Measurements from ENCODE around the gene SESN2.

Gene SESN2

DNA sequence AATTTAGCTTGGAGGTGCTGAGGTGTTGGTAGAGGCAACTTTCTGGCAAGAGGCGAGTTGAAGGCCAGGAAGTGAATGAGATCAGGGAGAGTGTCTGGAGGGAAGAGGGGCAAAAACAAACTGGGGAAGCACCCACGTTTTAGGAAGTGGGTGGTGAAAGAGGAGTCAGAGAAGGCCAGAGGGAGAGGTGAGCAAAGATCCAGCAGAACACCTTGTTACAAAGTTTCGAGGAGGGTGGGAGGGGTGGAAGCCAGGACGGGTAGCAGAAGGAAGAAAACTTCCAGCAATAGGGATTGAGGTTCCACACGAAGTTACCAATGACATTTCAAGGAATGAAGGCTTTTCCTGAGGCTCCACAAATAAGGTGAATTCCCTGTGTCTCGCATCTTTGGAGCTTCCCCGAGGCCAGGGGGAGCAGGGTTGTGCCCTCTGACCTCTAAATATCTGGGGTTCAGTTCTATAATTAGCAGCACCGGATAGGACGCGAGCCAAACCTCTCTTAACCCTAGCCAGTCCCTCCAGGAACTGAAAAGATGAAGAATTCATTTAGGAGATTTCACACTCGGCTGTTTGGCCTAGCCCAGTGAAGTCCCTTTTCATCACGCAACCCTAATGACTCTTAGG lies 578 bp upstream of the SESN2 start:
- TF ChIP-seq EZH2phosphoT487 (IDR thresholded peaks at IDR 0.05; ENCODE audit: borderline replicate concordance) = no peak
- TF ChIP-seq, protein P1, sequence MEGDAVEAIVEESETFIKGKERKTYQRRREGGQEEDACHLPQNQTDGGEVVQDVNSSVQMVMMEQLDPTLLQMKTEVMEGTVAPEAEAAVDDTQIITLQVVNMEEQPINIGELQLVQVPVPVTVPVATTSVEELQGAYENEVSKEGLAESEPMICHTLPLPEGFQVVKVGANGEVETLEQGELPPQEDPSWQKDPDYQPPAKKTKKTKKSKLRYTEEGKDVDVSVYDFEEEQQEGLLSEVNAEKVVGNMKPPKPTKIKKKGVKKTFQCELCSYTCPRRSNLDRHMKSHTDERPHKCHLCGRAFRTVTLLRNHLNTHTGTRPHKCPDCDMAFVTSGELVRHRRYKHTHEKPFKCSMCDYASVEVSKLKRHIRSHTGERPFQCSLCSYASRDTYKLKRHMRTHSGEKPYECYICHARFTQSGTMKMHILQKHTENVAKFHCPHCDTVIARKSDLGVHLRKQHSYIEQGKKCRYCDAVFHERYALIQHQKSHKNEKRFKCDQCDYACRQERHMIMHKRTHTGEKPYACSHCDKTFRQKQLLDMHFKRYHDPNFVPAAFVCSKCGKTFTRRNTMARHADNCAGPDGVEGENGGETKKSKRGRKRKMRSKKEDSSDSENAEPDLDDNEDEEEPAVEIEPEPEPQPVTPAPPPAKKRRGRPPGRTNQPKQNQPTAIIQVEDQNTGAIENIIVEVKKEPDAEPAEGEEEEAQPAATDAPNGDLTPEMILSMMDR (conservative IDR thresholded peaks at IDR 0.05; ENCODE audit: low read length) = no peak
- peaks cover 10% of the 10 kb centered on the region; the same call in 1 of the 2 replicates for H3K79me2 ChIP-seq (ENCODE audit: insufficient read depth, low read length)
- H3K9ac ChIP-seq (ENCODE audit: low read depth, low read length, poor library complexity, severe bottlenecking) = peak overlapping the region; percentile 42
- H3K9me2 ChIP-seq (replicated peaks; ENCODE audit: low read depth, low read length) = no peaks in the 10 kb centered on the region
- peaks cover 2% of the 10 kb centered on the region; the same call in 1 of the 2 replicates for H3F3A ChIP-seq (ENCODE audit: low read depth)
- H4K20me1 ChIP-seq (ENCODE audit: insufficient read depth, low read length, poor library complexity, severe bottlenecking) = peaks cover 10% of the 10 kb centered on the region
- peaks cover 24% of the 10 kb centered on the region for H3K4me1 ChIP-seq (ENCODE audit: insufficient read depth, low read length, poor library complexity, severe bottlenecking)
- peak overlapping the region; percentile 75 for H3K4me2 ChIP-seq (ENCODE audit: low read depth, low read length, poor library complexity, severe bottlenecking)
- H3K27me3 ChIP-seq (ENCODE audit: insufficient read depth, low read length, poor library complexity, severe bottlenecking) = no peaks in the 10 kb centered on the region
- H2AFZ ChIP-seq (ENCODE audit: low read length) = peak overlapping the region; percentile 85
- no peaks in the 10 kb centered on the region for H3K9me3 ChIP-seq (ENCODE audit: insufficient read depth, low read depth, low read length)
- H3K4me3 ChIP-seq (ENCODE audit: low read length, poor library complexity, severe bottlenecking) = peak overlapping the region; percentile 88
- H3K36me3 ChIP-seq (ENCODE audit: insufficient read depth, low read length) = no peaks in the 10 kb centered on the region

DNA sequence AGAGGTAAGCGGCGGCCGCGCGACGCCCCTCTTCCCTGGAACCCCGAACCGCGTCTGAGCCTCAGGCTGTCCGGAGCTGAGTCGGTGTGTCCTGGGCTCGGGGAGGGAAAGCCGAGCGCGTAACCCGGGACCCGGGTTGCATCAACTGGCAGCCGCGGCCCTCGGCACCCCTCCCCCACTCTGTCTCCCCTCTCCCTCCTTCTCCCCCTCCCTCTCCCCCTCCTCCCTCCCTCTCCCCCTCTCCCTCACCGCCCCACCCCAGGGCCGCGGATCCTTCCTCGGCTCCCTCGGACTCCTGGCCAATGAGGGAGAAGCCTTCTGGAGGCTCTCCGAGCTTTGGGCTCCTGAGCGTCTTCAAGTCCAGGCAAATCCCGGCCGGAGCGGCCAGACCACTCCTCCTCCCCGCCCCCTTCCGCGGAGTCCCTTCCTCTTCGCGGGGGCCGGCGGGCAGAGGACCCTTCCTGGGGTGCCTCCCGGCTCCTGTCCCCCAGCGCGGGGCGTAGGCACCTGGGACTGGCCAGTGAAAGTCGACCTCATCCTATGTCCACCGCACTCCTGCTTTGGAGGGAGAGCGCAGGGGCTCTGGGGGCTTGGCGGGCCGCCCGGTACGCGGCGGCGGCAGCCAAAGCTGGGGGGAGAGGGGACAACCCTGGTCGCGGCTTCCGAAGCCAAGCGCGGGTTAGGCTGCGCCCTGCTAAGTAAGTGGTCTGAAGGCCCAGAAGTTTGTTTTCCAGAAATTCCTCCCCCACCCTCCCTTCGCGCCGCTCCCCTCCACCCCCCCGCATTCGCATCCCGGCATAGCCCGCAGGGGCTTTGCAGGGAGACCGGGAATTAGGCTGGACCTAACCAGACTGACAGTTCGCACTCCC lies 850 bp downstream of the SESN2 start:
- Histone ChIP-seq H3K4me3 (ENCODE audit: low read length, poor library complexity, severe bottlenecking) (peak overlapping the region; percentile 88), H3K79me2 (ENCODE audit: insufficient read depth, low read length) (peaks cover 10% of the 10 kb centered on the region; the same call in 1 of the 2 replicates), H3F3A (ENCODE audit: low read depth) (peaks cover 2% of the 10 kb centered on the region; the same call in 1 of the 2 replicates), H3K27me3 (ENCODE audit: insufficient read depth, low read length, poor library complexity, severe bottlenecking) (no peaks in the 10 kb centered on the region), H3K9ac (ENCODE audit: low read depth, low read length, poor library complexity, severe bottlenecking) (peak overlapping the region; percentile 73), H3K36me3 (ENCODE audit: insufficient read depth, low read length) (no peaks in the 10 kb centered on the region), H3K9me2 (replicated peaks; ENCODE audit: low read depth, low read length) (no peaks in the 10 kb centered on the region), H3K4me2 (ENCODE audit: low read depth, low read length, poor library complexity, severe bottlenecking) (peak overlapping the region; percentile 75), H4K20me1 (ENCODE audit: insufficient read depth, low read length, poor library complexity, severe bottlenecking) (peaks cover 10% of the 10 kb centered on the region), H3K9me3 (ENCODE audit: insufficient read depth, low read depth, low read length) (no peaks in the 10 kb centered on the region), H3K4me1 (ENCODE audit: insufficient read depth, low read length, poor library complexity, severe bottlenecking) (peaks cover 24% of the 10 kb centered on the region), H2AFZ (ENCODE audit: low read length) (peak overlapping the region; percentile 79; the same call in 1 of the 2 replicates)
- no peak for TF ChIP-seq EZH2phosphoT487 (IDR thresholded peaks at IDR 0.05; ENCODE audit: borderline replicate concordance)
- TF ChIP-seq, protein P1 (conservative IDR thresholded peaks at IDR 0.05; ENCODE audit: low read length) = no peak

DNA sequence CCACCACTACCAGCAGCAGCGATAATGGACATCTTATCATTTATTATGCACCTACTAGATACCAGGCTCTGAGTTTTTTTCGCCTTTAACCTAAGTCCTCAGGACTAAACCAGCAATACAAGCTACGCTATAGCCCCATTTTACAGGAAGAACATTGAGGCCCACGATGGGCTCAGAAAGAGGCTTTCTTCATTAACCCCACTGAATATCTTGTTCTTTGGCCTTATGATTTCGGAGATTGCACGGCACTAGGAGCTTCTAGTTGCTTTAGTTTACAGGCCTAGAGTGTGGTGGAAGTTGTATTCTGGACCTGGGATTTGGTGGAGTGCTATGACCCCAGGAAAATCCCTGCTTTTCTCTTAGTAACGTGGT lies 1.5 kb downstream of the SESN2 start:
- H3K4me2 ChIP-seq (ENCODE audit: low read depth, low read length, poor library complexity, severe bottlenecking) = peak overlapping the region; percentile 75
- H3K27me3 ChIP-seq (ENCODE audit: insufficient read depth, low read length, poor library complexity, severe bottlenecking) = no peaks in the 10 kb centered on the region
- no peaks in the 10 kb centered on the region for H3K9me3 ChIP-seq (ENCODE audit: insufficient read depth, low read depth, low read length)
- peaks cover 2% of the 10 kb centered on the region; the same call in 1 of the 2 replicates for H3F3A ChIP-seq (ENCODE audit: low read depth)
- H2AFZ ChIP-seq (ENCODE audit: low read length) = no peak overlapping the region
- peaks cover 22% of the 10 kb centered on the region for H3K4me1 ChIP-seq (ENCODE audit: insufficient read depth, low read length, poor library complexity, severe bottlenecking)
- no peaks in the 10 kb centered on the region for H3K36me3 ChIP-seq (ENCODE audit: insufficient read depth, low read length)
- TF ChIP-seq EZH2phosphoT487 (IDR thresholded peaks at IDR 0.05; ENCODE audit: borderline replicate concordance) = no peak
- TF ChIP-seq, protein P1 (conservative IDR thresholded peaks at IDR 0.05; ENCODE audit: low read length) = no peak
- H4K20me1 ChIP-seq (ENCODE audit: insufficient read depth, low read length, poor library complexity, severe bottlenecking) = peaks cover 10% of the 10 kb centered on the region
- no peak overlapping the region for H3K9ac ChIP-seq (ENCODE audit: low read depth, low read length, poor library complexity, severe bottlenecking)
- peaks cover 10% of the 10 kb centered on the region; the same call in 1 of the 2 replicates for H3K79me2 ChIP-seq (ENCODE audit: insufficient read depth, low read length)
- peak overlapping the region; percentile 88 for H3K4me3 ChIP-seq (ENCODE audit: low read length, poor library complexity, severe bottlenecking)
- no peaks in the 10 kb centered on the region for H3K9me2 ChIP-seq (replicated peaks; ENCODE audit: low read depth, low read length)
